Naive thymus-derived CD4-positive, alpha-beta T cell (primary cell): ENCODE measurements around the gene OXLD1. TPM values are rescaled to one million over a fixed set of nuclear protein-coding genes. Genes with fewer than 3 reads are reported as not detected.

Source experiments
- ATAC-seq: fragments of 150-1000 bp; cut with Tn5 transposase; 2 replicates; pipeline ENCODE4 v1.10.0; 2021; ENCODE audit warnings: mild to moderate bottlenecking, moderate library complexity
- CTCF ChIA-PET: fragments of 350-600 bp; sonication (Branson Sonifier 250); formaldehyde crosslinking; loops from one replicate; lab custom pipeline; 2021; ENCODE audit warnings: antibody characterized with exemption; lab: Charles Lee
- POLR2A ChIA-PET: fragments of 350-600 bp; sonication (Branson Sonifier 250); formaldehyde crosslinking; loops from one replicate; lab custom pipeline; 2021; ENCODE audit warnings: antibody characterized with exemption, inconsistent platforms; lab: Charles Lee
- DNase-seq, 9 donors: peaks; one replicate each; pipeline versions ENCODE4 v3.0.0 to v3.0.0-alpha.2; 2020 to 2022; ENCODE audit warnings: mixed read lengths in 1 of 9
- H3K27ac ChIP-seq: one replicate; pipeline ENCODE4 v1.7.0; 2013; ENCODE audit warnings: mild to moderate bottlenecking, low read depth, low read length, moderate library complexity
- H3K27me3 ChIP-seq, 2 donors: one replicate each; pipeline ENCODE4 v1.7.0; 2013; ENCODE audit warnings: low read length in 2 of 2, mild to moderate bottlenecking in 2 of 2, moderate library complexity in 2 of 2; ENCODE audit not compliant: control insufficient read depth in 2 of 2, insufficient read depth in 2 of 2
- H3K36me3 ChIP-seq, 3 experiments: 1 replicate in 2 of 3; 2 replicates in 1 of 3; pipeline ENCODE4 v1.7.0; 2013; ENCODE audit warnings: low read length in 3 of 3, mild to moderate bottlenecking in 3 of 3, moderate library complexity in 1 of 3; ENCODE audit not compliant: insufficient read depth in 3 of 3, control insufficient read depth in 2 of 3
- H3K4me1 ChIP-seq, 2 donors: one replicate each; pipeline ENCODE4 v1.7.0; 2013; ENCODE audit warnings: low read length in 2 of 2, mild to moderate bottlenecking in 2 of 2, moderate library complexity in 1 of 2; ENCODE audit not compliant: control insufficient read depth in 2 of 2, insufficient read depth in 2 of 2
- H3K4me3 ChIP-seq: 2 replicates; pipeline ENCODE4 v1.7.0; 2013; ENCODE audit warnings: mild to moderate bottlenecking, low read length
- H3K9me3 ChIP-seq, 3 experiments: 1 replicate in 2 of 3; 2 replicates in 1 of 3; pipeline ENCODE4 v1.7.0; 2013; ENCODE audit warnings: low read length in 3 of 3; ENCODE audit not compliant: control insufficient read depth in 2 of 3
- H3K27ac Mint-ChIP-seq, 9 donors: one replicate each; pipeline ENCODE4 v1.8.0; 2020 to 2022; ENCODE audit warnings: mixed read lengths in 9 of 9, mild to moderate bottlenecking in 8 of 9, moderate library complexity in 5 of 9, inconsistent platforms in 2 of 9
- H3K27me3 Mint-ChIP-seq, 5 donors: one replicate each; pipeline ENCODE4 v1.8.0; 2021 to 2022; ENCODE audit warnings: mixed read lengths in 5 of 5, mild to moderate bottlenecking in 1 of 5
- H3K36me3 Mint-ChIP-seq, 5 donors: one replicate each; pipeline ENCODE4 v1.8.0; 2020 to 2022; ENCODE audit warnings: mixed read lengths in 5 of 5, mild to moderate bottlenecking in 3 of 5, inconsistent platforms in 1 of 5
- H3K4me1 Mint-ChIP-seq, 7 donors: one replicate each; pipeline ENCODE4 v1.8.0; 2020 to 2022; ENCODE audit warnings: mixed read lengths in 7 of 7, mild to moderate bottlenecking in 3 of 7, inconsistent platforms in 1 of 7
- H3K4me3 Mint-ChIP-seq, 10 donors: one replicate each; pipeline ENCODE4 v1.8.0; 2020 to 2022; ENCODE audit warnings: mild to moderate bottlenecking in 10 of 10, mixed read lengths in 10 of 10, moderate library complexity in 6 of 10, inconsistent platforms in 2 of 10
- H3K9me3 Mint-ChIP-seq, 11 donors: one replicate each; pipeline ENCODE4 v1.8.0; 2020 to 2022; ENCODE audit warnings: mixed read lengths in 11 of 11, mild to moderate bottlenecking in 4 of 11, inconsistent platforms in 1 of 11, moderate library complexity in 1 of 11
- intact Hi-C, 2 donors: fragments of 100-400 bp; cut with micrococcal nuclease; formaldehyde crosslinking; loops; one replicate each; pipeline ENCODE4 v1.15.1; 2023
- polyA plus RNA-seq, 2 donors: library from polyadenylated mRNA; unstranded; fragments of 300-500 nt; fragmentation: Illumina TruSeq; gene quantifications; one replicate each; pipeline ENCODE4 v1.2.3, GENCODE V29; 2021
- total RNA-seq, 6 experiments: library from RNA in 5 of 6; stranded (reverse) in 5 of 6; gene quantifications; 1 replicate in 5 of 6; 2 replicates in 1 of 6; pipeline ENCODE4 v1.2.3 and lab custom pipeline; 2021 to 2026

The OXLD1 gene
- total and polyA plus RNA-seq, 7 experiments from 2014 or later, result 35.9 to 123 (median 58.5) TPM

DNA sequence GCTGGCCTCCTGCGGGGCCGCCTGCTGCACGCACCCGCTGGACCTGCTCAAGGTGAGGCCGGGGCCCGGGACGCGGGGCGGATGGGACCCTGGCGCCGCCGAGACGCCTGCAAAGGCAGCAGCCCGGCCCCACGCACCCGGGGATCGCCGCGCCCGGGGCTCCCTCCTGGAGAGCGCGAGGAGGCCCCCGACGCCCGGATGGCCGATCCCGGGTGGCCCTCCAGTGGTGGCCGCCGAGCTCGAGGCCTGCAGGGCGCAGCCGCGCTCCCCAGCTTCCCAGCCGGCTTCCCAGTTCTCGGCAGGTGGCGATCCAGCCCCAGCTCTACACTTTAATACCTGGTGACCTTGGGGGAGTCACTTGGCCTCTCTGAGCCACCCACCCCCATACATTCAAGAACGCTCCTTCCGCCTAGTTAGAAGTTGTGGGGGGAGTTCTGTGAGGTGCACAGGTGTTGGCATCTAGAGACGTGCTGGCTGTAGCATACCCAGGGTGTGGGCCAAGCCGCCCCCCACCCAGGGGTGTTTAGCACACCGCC lies 46.1 kb upstream of the OXLD1 start:
- CTCF ChIA-PET, result interaction anchor here (0.7 kb wide), 1 partner anchor 16 kb away, joined by 3 read pairs; no protein-coding TSS in a partner anchor
- DNase-seq, result peak in 1 of 9 donors; percentile 38

DNA sequence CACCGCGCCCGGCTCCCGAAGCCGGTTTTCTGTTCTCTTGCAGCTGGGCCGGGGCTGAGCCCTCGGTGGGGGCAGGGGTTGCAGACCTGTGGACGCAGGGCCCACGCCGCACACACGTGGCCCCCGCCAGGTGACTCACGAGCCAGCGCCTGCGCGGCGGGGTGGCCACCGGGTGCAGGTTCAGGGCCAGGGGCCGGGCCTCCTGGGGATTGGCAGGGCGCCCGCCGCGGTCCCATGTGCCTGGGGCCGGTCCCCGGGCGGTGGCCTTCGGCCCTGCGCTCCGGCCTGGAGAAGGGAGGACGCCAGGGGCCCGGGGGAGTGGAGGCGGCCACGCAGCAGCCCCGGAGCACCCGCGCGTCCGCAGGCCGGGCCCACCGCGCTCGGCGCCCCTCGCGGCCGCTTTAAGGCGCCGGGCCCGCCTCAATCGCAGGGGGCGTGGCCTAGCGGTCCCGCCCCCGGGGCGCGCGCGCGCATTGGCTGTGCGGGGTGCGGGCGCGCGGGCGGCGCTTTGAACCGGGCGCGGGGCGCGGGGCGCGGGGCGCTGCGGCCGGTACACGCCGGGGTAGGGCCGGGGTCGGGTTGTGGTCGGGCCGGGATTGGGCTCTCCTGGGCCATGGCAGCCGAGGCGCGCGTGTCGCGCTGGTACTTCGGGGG lies 45.5 kb upstream of the OXLD1 start, which contains the start of gene SLC25A10:
TSS of gene SLC25A10 (plus strand) at position 471 of the 654 bp plus-strand sequence. CDS start at position 614, 143 bp downstream.
- peak within 1 kb of the TSS; percentile 24 for H3K4me3 ChIP-seq
- no peaks in the 10 kb centered on the region for H3K9me3 Mint-ChIP-seq
- ChIA-PET POLR2A (interaction anchor here (0.6 to 1.8 kb wide), 5 partner anchors 46 to 492 kb away, joined by 3 to 4 read pairs (median 3); partner anchors contain the start of genes CCDC137 and OXLD1), CTCF (no interaction called here)
- intact Hi-C loops, result loop anchor here (1.0 to 2.0 kb wide), 4 partner anchors 9 to 149 kb away; partner anchors contain the start of genes ARL16 (in 2 of the 2), MRPL12 (in 2 of the 2) and P4HB (in 2 of the 2)
- H3K27me3 Mint-ChIP-seq, result no peaks in the 10 kb centered on the region
- H3K4me1 Mint-ChIP-seq, result peaks cover 9 to 23% (median 18%) of the 10 kb centered on the region in 7 donors
- H3K36me3 ChIP-seq, result peaks cover 0 to 11% (median 0%) of the 10 kb centered on the region in 3 experiments
- no peaks in the 10 kb centered on the region for H3K9me3 ChIP-seq
- ATAC-seq (peak; percentile 94), DNase-seq (peak; percentile 65 to 89 (median 78))
- H3K27me3 ChIP-seq, result no peaks in the 10 kb centered on the region
- H3K27ac Mint-ChIP-seq, result peak within 1 kb of the TSS; percentile 32 to 86 (median 75)
- H3K27ac ChIP-seq, result peak within 1 kb of the TSS; percentile 55
- peaks cover 13% of the 10 kb centered on the region in 2 donors for H3K4me1 ChIP-seq
- H3K36me3 Mint-ChIP-seq, result peaks cover 0 to under 1% (median 0%) of the 10 kb centered on the region in 5 donors
- H3K4me3 Mint-ChIP-seq, result peak within 1 kb of the TSS; percentile 80 to 90 (median 86)

More for the DNA sequence above, 46.1 kb upstream of the OXLD1 start:
- H3K36me3 ChIP-seq, result peaks cover 0 to 5% (median 0%) of the 10 kb centered on the region in 3 experiments
- peaks cover 13% of the 10 kb centered on the region in 2 donors for H3K4me1 ChIP-seq
- Mint-ChIP-seq H3K27me3 (no peaks in the 10 kb centered on the region), H3K9me3 (no peaks in the 10 kb centered on the region), H3K36me3 (no peaks in the 10 kb centered on the region), H3K4me3 (peak overlapping the region; percentile 78 to 90 (median 86)), H3K27ac (peak overlapping the region in 6 of 9 donors; percentile 32 to 77 (median 60)), H3K4me1 (peaks cover 9 to 23% (median 18%) of the 10 kb centered on the region in 7 donors)
- H3K4me3 ChIP-seq, result peak overlapping the region; percentile 24
- no peaks in the 10 kb centered on the region for H3K9me3 ChIP-seq
- peak overlapping the region; percentile 55 for H3K27ac ChIP-seq
- ATAC-seq, result peak; percentile 5
- intact Hi-C loops, result loop anchor here (1.0 to 2.0 kb wide), 4 partner anchors 9 to 148 kb away; partner anchors contain the start of genes ARL16 (in 2 of the 2), MRPL12 (in 2 of the 2) and P4HB (in 2 of the 2)
- no peaks in the 10 kb centered on the region for H3K27me3 ChIP-seq
- POLR2A ChIA-PET, result interaction anchor here (0.6 to 1.8 kb wide), 3 partner anchors 50 to 410 kb away, joined by 3 to 4 read pairs (median 4); no protein-coding TSS in a partner anchor

DNA sequence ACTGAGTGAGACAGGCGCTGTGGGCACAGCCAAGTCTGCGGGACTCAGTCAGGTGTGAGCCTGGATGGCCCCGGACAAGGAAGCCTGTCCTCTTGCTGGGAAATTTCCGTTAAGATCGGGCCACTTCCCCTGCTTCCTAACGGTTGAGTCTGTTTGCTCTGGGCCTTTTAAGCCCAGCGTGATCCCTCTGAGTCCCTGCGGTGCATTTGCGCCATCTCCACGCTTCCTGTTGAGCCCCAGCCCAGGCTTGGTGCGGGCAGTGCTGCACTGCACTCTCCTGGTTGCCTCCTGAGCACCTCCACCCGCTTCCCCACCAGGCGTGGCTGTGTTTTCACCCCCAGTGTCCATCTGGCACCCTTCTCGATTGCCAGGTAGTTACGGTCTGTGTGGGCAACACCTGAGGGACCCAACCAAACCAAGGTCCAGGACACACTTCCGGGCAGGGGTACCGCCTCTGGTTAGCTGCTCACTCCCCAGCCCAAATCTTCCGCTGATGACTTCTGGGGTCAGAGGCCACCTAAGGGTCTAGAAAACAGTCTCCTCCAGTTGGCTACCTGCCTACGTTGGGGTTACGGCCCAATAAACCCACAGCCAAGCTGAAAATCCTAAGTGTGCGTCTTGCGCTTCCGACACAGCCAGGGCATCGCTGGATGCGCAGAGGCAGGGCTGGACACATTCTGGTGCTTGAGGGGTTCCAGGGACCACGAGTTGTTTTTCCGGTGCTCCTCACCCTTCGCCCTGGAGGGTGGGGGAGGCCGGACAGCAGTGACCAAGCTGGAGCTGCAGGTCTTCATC lies 44.3 kb upstream of the OXLD1 start:
- Histone ChIP-seq H3K27ac (peak overlapping the region; percentile 46), H3K9me3 (no peaks in the 10 kb centered on the region), H3K36me3 (peaks cover 0 to 24% (median 0%) of the 10 kb centered on the region in 3 experiments), H3K4me1 (peaks cover 13% of the 10 kb centered on the region in 2 donors), H3K4me3 (peak overlapping the region; percentile 9), H3K27me3 (no peaks in the 10 kb centered on the region)
- POLR2A ChIA-PET, result interaction anchor here (0.7 to 1.3 kb wide), 5 partner anchors 27 to 490 kb away, joined by 3 read pairs; partner anchors contain the start of genes ARL16, CCDC137, HGS and OXLD1
- intact Hi-C loops, result no loop called here
- CTCF ChIA-PET, result interaction anchor here (0.5 to 0.6 kb wide), 2 partner anchors 366 to 824 kb away, joined by 3 to 6 read pairs; no protein-coding TSS in a partner anchor
- ATAC-seq (no peak), DNase-seq (peak in 1 of 9 donors; percentile 18)
- peak overlapping the region; percentile 71 to 85 (median 78) for H3K4me3 Mint-ChIP-seq
- no peaks in the 10 kb centered on the region for H3K9me3 Mint-ChIP-seq
- peaks cover 0 to 9% (median 0%) of the 10 kb centered on the region in 5 donors for H3K36me3 Mint-ChIP-seq
- H3K27me3 Mint-ChIP-seq, result no peaks in the 10 kb centered on the region
- H3K4me1 Mint-ChIP-seq, result peaks cover 9 to 25% (median 18%) of the 10 kb centered on the region in 7 donors
- H3K27ac Mint-ChIP-seq, result peak overlapping the region in 8 of 9 donors; percentile 33 to 86 (median 78)

DNA sequence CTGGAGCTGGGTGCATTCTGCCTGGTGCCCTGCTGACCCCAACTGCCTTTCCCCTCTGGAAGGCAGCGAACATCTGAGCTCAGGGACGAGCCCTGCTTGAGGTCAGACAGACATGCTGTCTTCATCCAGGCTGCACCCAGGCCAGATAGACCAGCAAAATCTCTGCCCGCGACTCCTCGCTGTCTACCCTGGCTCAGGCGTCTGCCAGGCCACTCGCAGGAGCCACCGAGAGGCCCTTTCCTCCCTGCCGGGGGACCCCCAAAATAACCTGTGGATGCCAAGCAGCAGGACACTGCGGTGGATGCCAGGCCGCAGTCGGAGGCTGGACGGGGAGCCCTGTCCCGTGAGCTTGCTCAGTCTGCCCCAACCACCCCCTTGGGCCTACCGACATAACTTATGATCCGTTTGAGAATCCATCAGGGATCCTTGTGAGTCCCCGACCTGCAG lies 42.4 kb upstream of the OXLD1 start:
- H3K27me3 Mint-ChIP-seq, result no peaks in the 10 kb centered on the region
- H3K4me3 ChIP-seq, result no peak overlapping the region
- POLR2A ChIA-PET, result interaction anchor here (1.4 to 1.6 kb wide), 2 partner anchors 26 to 42 kb away, joined by 5 read pairs; partner anchors contain the start of genes ARL16, CCDC137, HGS and OXLD1

DNA sequence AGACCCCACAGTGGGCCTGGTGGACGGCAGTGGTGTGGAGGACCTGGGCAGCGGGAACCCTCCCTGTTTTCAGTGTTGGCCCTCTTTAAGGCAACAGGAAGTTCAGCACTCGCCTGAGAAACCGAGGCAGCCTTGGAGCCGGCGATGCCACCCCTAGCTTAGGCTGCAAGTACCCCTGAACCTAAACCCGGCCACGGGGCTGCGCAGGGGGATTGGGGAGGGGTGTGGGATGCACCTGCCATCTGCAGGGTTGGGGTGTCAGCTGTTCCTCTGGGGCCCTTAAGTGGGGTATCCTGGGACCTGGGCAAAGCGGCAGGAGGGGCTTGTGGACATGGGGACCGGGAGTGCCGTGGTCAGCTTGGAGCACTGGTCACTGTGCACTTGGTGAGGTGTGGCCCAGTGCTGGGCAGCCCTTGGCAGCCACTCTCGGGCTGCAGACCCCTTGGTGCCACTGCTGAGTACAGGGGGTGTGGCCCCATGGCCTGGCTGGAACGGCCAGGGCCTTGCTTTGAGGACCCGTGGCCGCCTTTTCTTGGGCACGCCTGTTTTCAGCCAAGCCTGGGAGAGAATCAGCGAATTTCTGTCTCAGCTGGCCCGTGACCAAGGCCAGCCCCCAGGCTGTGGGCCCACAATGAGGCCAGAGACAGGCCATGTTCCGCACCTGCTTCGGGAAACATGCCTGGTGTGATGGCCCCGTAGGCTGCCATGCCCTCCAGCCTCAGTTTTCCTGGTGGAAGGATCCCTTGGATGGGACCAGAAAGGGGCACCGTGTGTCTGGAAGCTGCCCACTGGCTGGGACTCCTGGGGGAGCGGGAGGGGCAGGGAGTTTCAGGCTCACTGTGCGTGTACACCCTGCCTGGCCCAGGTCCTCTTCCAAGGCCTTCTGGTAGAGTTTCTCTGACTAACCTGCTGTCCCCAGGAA lies 41.6 kb upstream of the OXLD1 start:
- H3K4me1 Mint-ChIP-seq, result peaks cover 14 to 35% (median 27%) of the 10 kb centered on the region in 7 donors
- Histone ChIP-seq H3K27ac (no peak overlapping the region), H3K4me3 (no peak overlapping the region), H3K4me1 (peaks cover 23 to 24% of the 10 kb centered on the region in 2 donors), H3K9me3 (no peaks in the 10 kb centered on the region), H3K27me3 (no peaks in the 10 kb centered on the region), H3K36me3 (peaks cover 0 to 35% (median 0%) of the 10 kb centered on the region in 3 experiments)
- CTCF ChIA-PET, result no interaction called here
- no peak overlapping the region for H3K27ac Mint-ChIP-seq
- ATAC-seq, result no peak
- peaks cover 0 to 11% (median 0%) of the 10 kb centered on the region in 5 donors for H3K36me3 Mint-ChIP-seq
- intact Hi-C loops, result no loop called here
- POLR2A ChIA-PET, result interaction anchor here (0.6 to 1.1 kb wide), 3 partner anchors 24 to 147 kb away, joined by 3 to 7 read pairs (median 4); partner anchors contain the start of genes ARL16 and HGS
- no peak overlapping the region for H3K4me3 Mint-ChIP-seq
- H3K9me3 Mint-ChIP-seq, result no peaks in the 10 kb centered on the region
- H3K27me3 Mint-ChIP-seq, result no peaks in the 10 kb centered on the region
- no peak for DNase-seq

More for the DNA sequence above, 42.4 kb upstream of the OXLD1 start:
- Histone ChIP-seq H3K36me3 (peaks cover 0 to 31% (median 0%) of the 10 kb centered on the region in 3 experiments), H3K9me3 (no peaks in the 10 kb centered on the region), H3K4me1 (peaks cover 22% of the 10 kb centered on the region in 2 donors), H3K27ac (no peak overlapping the region), H3K27me3 (no peaks in the 10 kb centered on the region)
- ATAC-seq (no peak), DNase-seq (no peak)
- peak overlapping the region in 2 of 9 donors; percentile 32 to 33 for H3K27ac Mint-ChIP-seq
- H3K36me3 Mint-ChIP-seq, result peaks cover 0 to 11% (median 0%) of the 10 kb centered on the region in 5 donors
- no peak overlapping the region for H3K4me3 Mint-ChIP-seq
- intact Hi-C loops, result no loop called here
- CTCF ChIA-PET, result no interaction called here
- no peaks in the 10 kb centered on the region for H3K9me3 Mint-ChIP-seq
- peaks cover 14 to 34% (median 31%) of the 10 kb centered on the region in 7 donors for H3K4me1 Mint-ChIP-seq
